ENCODE data around the gene CAMK1D.

GRCh38 chr10:12430406-12430982, 81.1 kb downstream of the CAMK1D start:
- TF ChIP-seq POLR2A (IDR thresholded peaks at IDR 0.05) (no peak), CTCF (IDR thresholded peaks at IDR 0.05) (no peak)
